GM23338 (cell line): ENCODE measurements around the gene SLC35A3. TPM values are rescaled to one million over a fixed set of nuclear protein-coding genes. Genes with fewer than 3 reads are reported as not detected.
"Not testable (repeated sequence)": the region's sequence is repeated elsewhere in the genome, so short reads cannot be mapped to it uniquely, and the experiment has no call there.

ENCODE experiments used
- ATAC-seq: fragments of 200-7000 bp; cut with Tn5 transposase; 3 replicates; pipeline ENCODE4 v1.9.1; 2020
- DNase-seq: peaks from one replicate; pipeline ENCODE4 v3.0.0-alpha.2; 2015; ENCODE audit warnings: low spot score
- H2AFZ ChIP-seq: fragments of 200-600 bp; sonication (generic); 2 replicates; pipeline ENCODE4 v1.8.0; 2016; ENCODE audit warnings: antibody characterized with exemption, mild to moderate bottlenecking, moderate library complexity
- H3F3A ChIP-seq: fragments of 200-600 bp; sonication (generic); replicated peaks from 2 replicates; pipeline ENCODE4 v1.8.0; 2017; ENCODE audit warnings: antibody characterized with exemption, mixed run types, low read depth
- H3K27ac ChIP-seq: fragments of 200-600 bp; sonication (generic); 2 replicates; pipeline ENCODE4 v1.6.1; 2016; ENCODE audit warnings: low read depth
- H3K27me3 ChIP-seq: fragments of 200-600 bp; sonication (generic); 2 replicates; pipeline ENCODE4 v1.8.0; 2016; ENCODE audit warnings: mild to moderate bottlenecking, mixed run types, moderate library complexity; ENCODE audit not compliant: insufficient read depth
- H3K36me3 ChIP-seq: fragments of 200-600 bp; sonication (generic); 2 replicates; pipeline ENCODE4 v1.8.0; 2016; ENCODE audit warnings: mild to moderate bottlenecking; ENCODE audit not compliant: insufficient read depth
- H3K4me1 ChIP-seq: fragments of 200-600 bp; sonication (generic); 2 replicates; pipeline ENCODE4 v1.8.0; 2016; ENCODE audit warnings: mild to moderate bottlenecking, moderate library complexity; ENCODE audit not compliant: insufficient read depth
- H3K4me2 ChIP-seq: fragments of 200-600 bp; sonication (generic); 2 replicates; pipeline ENCODE4 v1.7.1; 2017; ENCODE audit warnings: mixed run types
- H3K4me3 ChIP-seq: fragments of 200-600 bp; sonication (generic); 2 replicates; pipeline ENCODE4 v1.6.1; 2016; ENCODE audit warnings: mixed run types
- H3K79me2 ChIP-seq: fragments of 200-600 bp; sonication (generic); replicated peaks from 2 replicates; pipeline ENCODE4 v1.8.0; 2017; ENCODE audit warnings: mild to moderate bottlenecking; ENCODE audit not compliant: insufficient read depth
- H3K9me2 ChIP-seq: fragments of 200-600 bp; sonication (generic); 2 replicates; pipeline ENCODE4 v1.8.0; 2017; ENCODE audit not compliant: insufficient read depth
- H4K20me1 ChIP-seq: fragments of 200-600 bp; sonication (generic); replicated peaks from 2 replicates; pipeline ENCODE4 v1.8.0; 2017; ENCODE audit warnings: mild to moderate bottlenecking; ENCODE audit not compliant: insufficient read depth
- H3K27ac Mint-ChIP-seq: 2 replicates; pipeline ENCODE4 v1.8.0; 2020; ENCODE audit warnings: inconsistent platforms, mild to moderate bottlenecking, moderate library complexity, mixed read lengths
- H3K27me3 Mint-ChIP-seq: 3 replicates; pipeline ENCODE4 v1.8.0; 2022; ENCODE audit warnings: low read depth, mild to moderate bottlenecking, moderate library complexity, mixed read lengths, inconsistent platforms; ENCODE audit not compliant: insufficient read depth, poor library complexity
- H3K36me3 Mint-ChIP-seq: 3 replicates; pipeline ENCODE4 v1.8.0; 2021; ENCODE audit warnings: low read depth, mild to moderate bottlenecking, inconsistent platforms, moderate library complexity, mixed read lengths
- H3K4me1 Mint-ChIP-seq: 3 replicates; pipeline ENCODE4 v1.8.0; 2020; ENCODE audit warnings: mild to moderate bottlenecking, inconsistent platforms, mixed read lengths
- H3K4me3 Mint-ChIP-seq: 3 replicates; pipeline ENCODE4 v1.8.0; 2021; ENCODE audit warnings: moderate library complexity, mild to moderate bottlenecking, inconsistent platforms, mixed read lengths
- H3K9me3 Mint-ChIP-seq: 3 replicates; pipeline ENCODE4 v1.8.0; 2020; ENCODE audit warnings: moderate library complexity, mild to moderate bottlenecking, inconsistent platforms, mixed read lengths
- CREB1 ChIP-seq: fragments of 250-450 bp; sonication (Bioruptor Pico); IDR thresholded peaks from 2 replicates; pipeline ENCODE4 v1.5.0; 2020; ENCODE audit warnings: low read depth, mild to moderate bottlenecking, moderate library complexity
- EZH2 ChIP-seq: fragments of 200-600 bp; sonication (generic); IDR thresholded peaks from one replicate; pipeline ENCODE4 v1.8.0; 2017; ENCODE audit warnings: antibody characterized with exemption, mild to moderate bottlenecking, low read depth; ENCODE audit not compliant: unreplicated experiment
- EZH2phosphoT487 ChIP-seq: fragments of 200-600 bp; sonication (generic); IDR thresholded peaks from one replicate; pipeline ENCODE4 v1.8.1; 2018; ENCODE audit warnings: antibody characterized with exemption; ENCODE audit not compliant: unreplicated experiment
- JUNB ChIP-seq: IDR thresholded peaks from one replicate; pipeline ENCODE4 v1.6.1; 2016; ENCODE audit warnings: antibody characterized with exemption; ENCODE audit not compliant: unreplicated experiment
- NANOG ChIP-seq: IDR thresholded peaks from 2 replicates; pipeline ENCODE4 v1.6.1; 2016; ENCODE audit warnings: antibody characterized with exemption, borderline replicate concordance
- REST ChIP-seq: IDR thresholded peaks from one replicate; pipeline ENCODE4 v1.6.1; 2018; ENCODE audit warnings: antibody characterized with exemption; ENCODE audit not compliant: unreplicated experiment
- STAT1 ChIP-seq: IDR thresholded peaks from one replicate; pipeline ENCODE4 v1.6.1; 2016; ENCODE audit warnings: antibody characterized with exemption; ENCODE audit not compliant: unreplicated experiment
- ZNF462 ChIP-seq: fragments of 250-450 bp; sonication (Bioruptor Pico); IDR thresholded peaks from 2 replicates; pipeline ENCODE4 v1.5.0; 2020; ENCODE audit warnings: mild to moderate bottlenecking, moderate library complexity
- polyA plus RNA-seq: library from polyadenylated mRNA; unstranded; fragments of >200 nt; fragmentation: Nextera tagmentation; extraction: Ambion mirVana; gene quantifications from 2 replicates; pipeline ENCODE4 v1.2.1, GENCODE V29; 2016
- total RNA-seq: library from RNA; depleted of rRNA; stranded (reverse); fragments of >200 nt; shearing (Covaris generic); gene quantifications from 2 replicates; pipeline ENCODE4 v1.2.3, GENCODE V29; 2014

The SLC35A3 gene
- total and polyA plus RNA-seq, 2 experiments from 2014 or later = 7.6 to 27.2 TPM

GRCh38 chr1:99970713-99971255 lies 988 bp downstream of the SLC35A3 start (continued):
- TF ChIP-seq ZNF462 (CRISPR knock-in tag) (no peak), EZH2phosphoT487 (no peak), NANOG (no peak), STAT1 (no peak), JUNB (no peak), EZH2 (no peak), REST (no peak), CREB1 (no peak)

DNA sequence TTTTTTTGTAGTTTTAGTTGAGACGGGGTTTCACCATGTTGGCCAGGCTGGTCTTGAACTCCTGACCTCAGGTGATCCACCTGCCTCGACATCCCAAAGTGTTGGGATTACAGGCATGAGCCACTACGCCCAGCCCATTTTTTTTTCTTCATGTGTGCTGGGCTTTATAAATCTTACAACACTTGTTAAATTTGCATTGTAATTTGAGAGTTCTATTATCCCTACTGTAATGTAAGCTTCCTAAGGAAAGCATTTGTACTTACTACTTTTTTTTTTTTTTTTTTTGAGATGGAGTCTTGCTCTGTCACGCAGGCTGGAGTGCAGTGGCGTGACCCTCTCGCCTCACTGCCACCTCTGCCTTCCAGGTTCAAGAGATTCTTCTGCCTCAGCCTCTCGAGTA lies 2.3 kb downstream of the SLC35A3 start:
- H3F3A ChIP-seq, H3K9me3 Mint-ChIP-seq, H3K27ac Mint-ChIP-seq, H3K27ac ChIP-seq, H3K4me3 ChIP-seq, H3K36me3 ChIP-seq, H3K27me3 Mint-ChIP-seq, ATAC-seq, H4K20me1 ChIP-seq, H3K27me3 ChIP-seq, DNase-seq, H3K9me2 ChIP-seq, H2AFZ ChIP-seq, H3K36me3 Mint-ChIP-seq, H3K4me2 ChIP-seq: not testable (repeated sequence)
- Mint-ChIP-seq H3K4me1 (peaks cover 11% of the 10 kb centered on the region), H3K4me3 (peak overlapping the region; percentile 42; the same call in 2 of the 3 replicates)
- peaks cover 49% of the 10 kb centered on the region for H3K79me2 ChIP-seq
- peaks cover 18% of the 10 kb centered on the region for H3K4me1 ChIP-seq
